A673 (cell line): ENCODE results near the gene TLR8. TPM values are rescaled to one million over a fixed set of nuclear protein-coding genes. Genes with fewer than 3 reads are reported as not detected.

Source experiments
- Bru-seq: library from RNA; stranded (reverse); fragments of 400-500 nt; gene quantifications from one replicate; lab custom pipeline; 2021; lab: Mats Ljungman, UMichigan
- BruChase-seq, 2 experiments: library from RNA; stranded (reverse); fragments of 400-500 nt; gene quantifications; one replicate each; lab custom pipeline; 2021; lab: Mats Ljungman, UMichigan
- BruUV-seq: library from RNA; stranded (reverse); fragments of 400-500 nt; replicated peaks from 2 replicates; lab custom pipeline; 2021; lab: Mats Ljungman, UMichigan
- CTCF ChIA-PET: fragments of 300-600 bp; sonication (Branson Sonifier 250); formaldehyde crosslinking; loops from one replicate; lab custom pipeline; 2022; ENCODE audit warnings: antibody characterized with exemption; lab: Charles Lee
- POLR2A ChIA-PET: fragments of 300-600 bp; sonication (Branson Sonifier 250); formaldehyde crosslinking; loops from one replicate; lab custom pipeline; 2022; ENCODE audit warnings: antibody characterized with exemption; ENCODE audit not compliant: low non-redundant PET; lab: Charles Lee
- DNase-seq: peaks from one replicate; pipeline ENCODE4 v3.0.0-alpha.2; 2015; ENCODE audit warnings: low spot score
- H3K27ac ChIP-seq: fragments of 200-600 bp; sonication (generic); 2 replicates; pipeline ENCODE4 v1.5.1; 2016; ENCODE audit warnings: mixed run types, low read depth, mild to moderate bottlenecking, mixed read lengths, antibody characterized with exemption, low read length; ENCODE audit not compliant: poor library complexity, severe bottlenecking
- H3K27me3 ChIP-seq: fragments of 200-600 bp; sonication (generic); replicated peaks from 2 replicates; pipeline ENCODE4 v1.6.1; 2017; ENCODE audit warnings: mixed run types, low read depth, mild to moderate bottlenecking, mixed read lengths, antibody characterized with exemption, low read length; ENCODE audit not compliant: insufficient read depth, poor library complexity
- H3K36me3 ChIP-seq: fragments of 200-600 bp; sonication (generic); 2 replicates; pipeline ENCODE4 v1.6.1; 2016; ENCODE audit warnings: mixed run types, mild to moderate bottlenecking, mixed read lengths, antibody characterized with exemption, low read length; ENCODE audit not compliant: insufficient read depth, poor library complexity, severe bottlenecking
- H3K4me1 ChIP-seq: fragments of 200-600 bp; sonication (generic); 2 replicates; pipeline ENCODE4 v1.6.1; 2017; ENCODE audit warnings: mixed run types, mild to moderate bottlenecking, mixed read lengths, antibody characterized with exemption, low read length; ENCODE audit not compliant: insufficient read depth, poor library complexity, severe bottlenecking
- H3K4me3 ChIP-seq: fragments of 200-600 bp; sonication (generic); 2 replicates; pipeline ENCODE4 v1.5.1; 2016; ENCODE audit warnings: low read depth, mixed run types, mild to moderate bottlenecking, mixed read lengths, low read length; ENCODE audit not compliant: poor library complexity, severe bottlenecking
- H3K9me3 ChIP-seq: fragments of 200-600 bp; sonication (generic); 2 replicates; pipeline ENCODE4 v1.6.1; 2016; ENCODE audit warnings: mixed run types, low read depth, mild to moderate bottlenecking, mixed read lengths, antibody characterized with exemption, low read length; ENCODE audit not compliant: poor library complexity, severe bottlenecking
- EZH2 ChIP-seq: fragments of 200-600 bp; sonication (generic); IDR thresholded peaks from 2 replicates; pipeline ENCODE4 v1.6.1; 2017; ENCODE audit warnings: borderline replicate concordance, low read depth, mild to moderate bottlenecking, mixed read lengths, antibody characterized with exemption, low read length; ENCODE audit not compliant: poor library complexity, severe bottlenecking
- intact Hi-C: fragments of 100-400 bp; cut with micrococcal nuclease; formaldehyde crosslinking; loops from one replicate; pipeline ENCODE4 v1.10.0; 2022; ENCODE audit not compliant: unreplicated experiment
- long read RNA-seq: library from polyadenylated mRNA; stranded (forward); transcript quantifications from one replicate; pipeline ENCODE4 v2.0.0, GENCODE V29; 2022
- total RNA-seq: library from RNA; stranded (reverse); gene quantifications from 2 replicates; pipeline ENCODE4 v1.2.3, GENCODE V29; 2021
- TF ChIP-seq, protein P1 (sequence below): fragments of 300-800, 200-600 bp; sonication (generic); conservative IDR thresholded peaks from 2 replicates; pipeline ENCODE4 v1.5.1; 2017; ENCODE audit warnings: low read depth, mild to moderate bottlenecking, antibody characterized with exemption, low read length, moderate library complexity, mixed read lengths

TLR8 gene
- total RNA-seq (not detected in 2 replicates), Bru-seq, nascent RNA (not detected), BruChase-seq, experiment 1, labeled RNA remaining after a 2-hour chase (not detected), BruChase-seq, experiment 2, labeled RNA remaining after a 6-hour chase (not detected)
- long read RNA-seq: 0 reads

DNA sequence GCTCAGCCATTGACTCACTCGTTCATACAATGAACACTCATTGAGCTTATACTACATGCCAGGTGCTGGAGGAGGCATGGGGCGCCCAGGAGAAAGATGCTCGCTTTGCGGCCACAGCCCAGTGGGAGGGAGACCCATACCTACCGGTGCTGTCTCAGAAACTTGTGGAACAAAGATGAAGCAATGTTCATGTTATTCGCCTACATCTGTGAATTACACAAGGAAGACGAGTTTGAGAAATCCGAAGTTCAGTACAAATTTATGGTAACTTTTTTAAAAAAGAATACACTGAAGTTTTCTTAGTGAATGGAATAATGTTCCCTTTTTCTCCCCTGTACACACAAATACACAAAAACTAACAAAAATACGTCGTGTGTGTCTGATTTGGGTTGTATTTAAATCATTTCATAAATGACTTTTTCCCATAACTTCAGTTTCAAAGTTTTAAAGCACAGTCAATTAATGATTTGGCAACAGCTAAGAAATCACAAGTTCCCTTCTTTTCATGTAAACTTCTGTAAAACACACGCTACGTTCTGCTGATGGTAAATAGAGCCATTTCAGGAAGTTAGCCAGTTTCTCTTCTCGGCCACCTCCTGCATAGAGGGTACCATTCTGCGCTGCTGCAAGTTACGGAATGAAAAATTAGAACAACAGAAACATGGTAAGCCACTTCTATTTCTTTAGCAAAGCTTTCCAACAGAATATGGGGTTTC, at the start of gene TLR8:
TSS of gene TLR8 (plus strand) at position 575 of the 716 bp plus-strand sequence. CDS start at position 662, 87 bp downstream.
- DNase-seq: no peak
- no peaks in the 10 kb centered on the region for H3K4me1 ChIP-seq
- no peak within 1 kb of the TSS for H3K27ac ChIP-seq
- TF ChIP-seq, protein P1, sequence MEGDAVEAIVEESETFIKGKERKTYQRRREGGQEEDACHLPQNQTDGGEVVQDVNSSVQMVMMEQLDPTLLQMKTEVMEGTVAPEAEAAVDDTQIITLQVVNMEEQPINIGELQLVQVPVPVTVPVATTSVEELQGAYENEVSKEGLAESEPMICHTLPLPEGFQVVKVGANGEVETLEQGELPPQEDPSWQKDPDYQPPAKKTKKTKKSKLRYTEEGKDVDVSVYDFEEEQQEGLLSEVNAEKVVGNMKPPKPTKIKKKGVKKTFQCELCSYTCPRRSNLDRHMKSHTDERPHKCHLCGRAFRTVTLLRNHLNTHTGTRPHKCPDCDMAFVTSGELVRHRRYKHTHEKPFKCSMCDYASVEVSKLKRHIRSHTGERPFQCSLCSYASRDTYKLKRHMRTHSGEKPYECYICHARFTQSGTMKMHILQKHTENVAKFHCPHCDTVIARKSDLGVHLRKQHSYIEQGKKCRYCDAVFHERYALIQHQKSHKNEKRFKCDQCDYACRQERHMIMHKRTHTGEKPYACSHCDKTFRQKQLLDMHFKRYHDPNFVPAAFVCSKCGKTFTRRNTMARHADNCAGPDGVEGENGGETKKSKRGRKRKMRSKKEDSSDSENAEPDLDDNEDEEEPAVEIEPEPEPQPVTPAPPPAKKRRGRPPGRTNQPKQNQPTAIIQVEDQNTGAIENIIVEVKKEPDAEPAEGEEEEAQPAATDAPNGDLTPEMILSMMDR: no peak
- no peak for TF ChIP-seq EZH2
- no peaks in the 10 kb centered on the region for H3K9me3 ChIP-seq
- intact Hi-C loops: no loop called here
- no peak within 1 kb of the TSS for H3K4me3 ChIP-seq
- BruUV-seq: no TSS peak
- ChIA-PET CTCF (no interaction called here), POLR2A (no interaction called here)
- H3K36me3 ChIP-seq: no peaks in the 10 kb centered on the region
- no peaks in the 10 kb centered on the region for H3K27me3 ChIP-seq

DNA sequence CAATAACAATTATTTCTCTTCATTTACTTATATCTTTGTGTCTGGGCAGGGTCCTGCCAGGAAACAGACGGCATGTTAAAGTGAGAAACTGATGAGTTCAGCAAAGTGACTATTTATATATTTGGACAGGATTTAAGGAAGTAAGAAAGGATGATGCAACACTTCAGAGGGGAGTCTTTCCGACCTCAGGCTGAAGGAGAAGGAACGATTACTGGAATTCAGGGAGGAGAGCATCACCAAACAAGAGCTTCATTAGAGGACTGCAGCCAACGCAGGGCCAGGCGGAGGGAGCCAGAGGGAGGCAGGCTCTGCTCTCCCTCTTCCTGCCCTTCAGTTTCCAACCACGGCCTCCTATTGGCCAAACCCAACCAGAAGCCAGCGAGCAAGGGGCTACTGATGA, 41.1 kb upstream of the TLR8 start:
- BruUV-seq: no TSS peak
- H3K27me3 ChIP-seq: no peaks in the 10 kb centered on the region
- H3K36me3 ChIP-seq: no peaks in the 10 kb centered on the region
- CTCF ChIA-PET: no interaction called here
- intact Hi-C loops: no loop called here
- H3K4me1 ChIP-seq: no peaks in the 10 kb centered on the region
- no peak for DNase-seq
- peaks cover 5% of the 10 kb centered on the region for H3K9me3 ChIP-seq
- H3K27ac ChIP-seq: no peak overlapping the region
- POLR2A ChIA-PET: no interaction called here
- H3K4me3 ChIP-seq: no peak overlapping the region
- TF ChIP-seq EZH2: no peak
- TF ChIP-seq, protein P1: no peak

DNA sequence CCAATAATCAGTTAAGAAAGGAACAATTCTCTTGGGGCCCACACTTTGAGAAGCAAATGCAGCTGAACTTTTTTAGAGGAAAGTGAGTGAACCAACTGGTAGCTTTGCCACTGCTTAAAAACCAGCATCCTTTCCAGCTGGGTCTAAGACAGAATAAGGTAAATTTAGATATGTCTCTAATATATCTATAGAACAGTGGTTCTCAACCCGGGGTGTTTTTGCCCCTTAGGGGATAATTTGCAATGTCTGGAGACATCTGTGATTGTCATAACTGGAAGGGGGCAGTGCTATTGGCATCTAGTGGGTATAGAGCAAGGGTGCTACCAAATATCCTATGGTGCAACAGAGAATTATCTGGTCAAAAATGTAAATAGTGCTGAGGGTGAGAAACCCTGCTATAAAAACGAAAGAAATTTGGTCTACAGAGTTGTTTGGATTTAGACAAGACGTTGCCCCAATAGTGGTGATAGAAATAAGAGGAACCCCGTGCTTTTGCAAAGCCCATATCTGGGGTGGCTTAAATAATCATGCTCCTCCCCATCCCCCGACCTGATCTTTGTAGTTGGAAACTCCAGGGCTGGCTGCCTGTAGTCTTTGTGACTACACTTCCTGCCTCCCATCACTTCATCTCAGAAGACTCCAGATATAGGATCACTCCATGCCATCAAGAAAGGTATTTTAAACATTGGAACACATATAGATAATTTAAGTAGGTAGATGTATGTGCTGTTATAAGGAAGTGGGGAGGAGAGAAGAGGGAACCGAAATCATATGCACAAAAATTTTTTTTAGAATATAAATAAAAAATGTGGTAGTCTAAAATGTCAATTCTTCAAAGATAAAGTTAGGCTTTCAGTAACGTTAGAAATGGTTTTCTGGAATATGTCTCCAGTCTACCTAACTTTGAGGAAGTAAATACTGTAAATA, 39.7 kb upstream of the TLR8 start, which contains the start of gene TLR7:
TSS of gene TLR7 (plus strand) at position 622 of the 927 bp plus-strand sequence. CDS start 507 bp downstream, outside the sequence.
- intact Hi-C loops: no loop called here
- no peaks in the 10 kb centered on the region for H3K4me1 ChIP-seq
- no peak within 1 kb of the TSS for H3K27ac ChIP-seq
- CTCF ChIA-PET: no interaction called here
- no peak within 1 kb of the TSS for H3K4me3 ChIP-seq
- BruUV-seq: no TSS peak
- POLR2A ChIA-PET: no interaction called here
- H3K9me3 ChIP-seq: peaks cover 5% of the 10 kb centered on the region
- H3K36me3 ChIP-seq: no peaks in the 10 kb centered on the region
- H3K27me3 ChIP-seq: no peaks in the 10 kb centered on the region
- TF ChIP-seq EZH2: no peak
- TF ChIP-seq, protein P1: no peak
- no peak for DNase-seq
